B cell (primary cell): ENCODE results near the gene PLCD1. TPM values are rescaled to one million over a fixed set of nuclear protein-coding genes. Genes with fewer than 3 reads are reported as not detected.

Experiments
- ATAC-seq: fragments of 200-7000 bp; cut with Tn5 transposase; one replicate; pipeline ENCODE4 v1.10.0; 2021; ENCODE audit warnings: low read depth, mild to moderate bottlenecking, moderate number of reproducible peaks, moderate library complexity
- CTCF ChIA-PET: fragments of 350-600 bp; sonication (Branson Sonifier 250); formaldehyde crosslinking; loops from one replicate; lab custom pipeline; 2021; ENCODE audit warnings: antibody characterized with exemption, inconsistent platforms; lab: Charles Lee
- POLR2A ChIA-PET: fragments of 350-600 bp; sonication (Branson Sonifier 250); formaldehyde crosslinking; loops from one replicate; lab custom pipeline; 2021; ENCODE audit warnings: antibody characterized with exemption; lab: Charles Lee
- DNase-seq: peaks from one replicate; pipeline ENCODE4 v3.0.0; 2013
- H2AFZ ChIP-seq: 2 replicates; pipeline ENCODE4 v1.6.1; 2012; ENCODE audit warnings: mild to moderate bottlenecking, low read depth, low read length; ENCODE audit not compliant: insufficient read depth, poor library complexity, severe bottlenecking
- H3K27ac ChIP-seq, 2 donors: 1 replicate in 1 of 2; 2 replicates in 1 of 2; pipeline ENCODE4 v1.5.1; 2012 to 2013; ENCODE audit warnings: low read length in 2 of 2, mild to moderate bottlenecking in 2 of 2, moderate library complexity in 1 of 2
- H3K27me3 ChIP-seq, 4 experiments: fragments of 200-600 bp in 1 of 4; sonication (generic) in 1 of 4; replicated peaks in 1 of 4; 1 replicate in 2 of 4; 2 replicates in 2 of 4; pipeline versions ENCODE4 v1.6.1 to v1.7.0; 2013 to 2016; ENCODE audit warnings: low read length in 3 of 4, mild to moderate bottlenecking in 2 of 4, mixed read lengths in 1 of 4, moderate library complexity in 1 of 4; ENCODE audit not compliant: insufficient read depth in 4 of 4, control insufficient read depth in 3 of 4; ENCODE audit errors: control extremely low read depth in 1 of 4
- H3K36me3 ChIP-seq, 2 experiments: replicated peaks in 1 of 2; 1 replicate in 1 of 2; 2 replicates in 1 of 2; pipeline versions ENCODE4 v1.6.1 to v1.7.1; 2013; ENCODE audit warnings: low read length in 1 of 2; ENCODE audit not compliant: insufficient read depth in 2 of 2, control insufficient read depth in 1 of 2; ENCODE audit errors: control extremely low read depth in 1 of 2, extremely low read depth in 1 of 2
- H3K4me1 ChIP-seq, 2 donors: fragments of 200-600 bp in 1 of 2; sonication (generic) in 1 of 2; 1 replicate in 1 of 2; 2 replicates in 1 of 2; pipeline versions ENCODE4 v1.5.1 to v1.6.1; 2013 to 2017; ENCODE audit warnings: low read length in 2 of 2; ENCODE audit not compliant: control insufficient read depth in 2 of 2, insufficient read depth in 2 of 2
- H3K4me2 ChIP-seq: replicated peaks from 2 replicates; pipeline ENCODE3; 2012; ENCODE audit warnings: mild to moderate bottlenecking, low read depth, low read length; ENCODE audit not compliant: poor library complexity, severe bottlenecking
- H3K4me3 ChIP-seq, 5 experiments: fragments of 200-600 bp in 1 of 5; sonication (generic) in 1 of 5; 1 replicate in 3 of 5; 2 replicates in 2 of 5; pipeline versions ENCODE4 v1.5.1 to v1.7.0; 2011 to 2016; ENCODE audit warnings: low read length in 4 of 5, mild to moderate bottlenecking in 4 of 5, low read depth in 2 of 5, control low read depth in 1 of 5, moderate library complexity in 1 of 5; ENCODE audit not compliant: insufficient read depth in 1 of 5; ENCODE audit errors: control extremely low read depth in 1 of 5, extremely low read depth in 1 of 5
- H3K79me2 ChIP-seq: fragments of 200-600 bp; sonication (generic); one replicate; pipeline ENCODE4 v1.6.0; 2016; ENCODE audit warnings: low read length; ENCODE audit not compliant: control insufficient read depth, insufficient read depth
- H3K9ac ChIP-seq: fragments of 200-600 bp; sonication (generic); 2 replicates; pipeline ENCODE4 v1.6.1; 2017; ENCODE audit warnings: mild to moderate bottlenecking, low read length, moderate library complexity
- H3K9me3 ChIP-seq, 3 donors: one replicate each; pipeline versions ENCODE4 v1.6.1 to v1.7.1; 2013; ENCODE audit warnings: low read length in 2 of 3; ENCODE audit not compliant: control insufficient read depth in 2 of 3, insufficient read depth in 1 of 3; ENCODE audit errors: control extremely low read depth in 1 of 3
- H4K20me1 ChIP-seq: 2 replicates; pipeline ENCODE4 v1.6.0; 2012; ENCODE audit warnings: mild to moderate bottlenecking, low read length; ENCODE audit not compliant: insufficient read depth, control insufficient read depth, poor library complexity, severe bottlenecking
- H3K27ac Mint-ChIP-seq: one replicate; pipeline ENCODE4 v1.8.0; 2021; ENCODE audit warnings: mixed read lengths
- H3K27me3 Mint-ChIP-seq: one replicate; pipeline ENCODE4 v1.8.0; 2021; ENCODE audit warnings: mixed read lengths
- H3K4me1 Mint-ChIP-seq: one replicate; pipeline ENCODE4 v1.8.0; 2021; ENCODE audit warnings: mixed read lengths
- H3K4me3 Mint-ChIP-seq: one replicate; pipeline ENCODE4 v1.8.0; 2021; ENCODE audit warnings: mixed read lengths
- H3K9me3 Mint-ChIP-seq: one replicate; pipeline ENCODE4 v1.8.0; 2022; ENCODE audit warnings: mixed read lengths; ENCODE audit not compliant: insufficient read depth
- CTCF ChIP-seq: fragments of 200-600 bp; IDR thresholded peaks from one replicate; pipeline ENCODE4 v1.8.0; 2022; ENCODE audit warnings: antibody characterized with exemption, mild to moderate bottlenecking
- EZH2 ChIP-seq: IDR thresholded peaks from 2 replicates; pipeline ENCODE4 v1.6.1; 2012; ENCODE audit warnings: borderline replicate concordance, low read depth, mild to moderate bottlenecking, moderate library complexity, low read length; ENCODE audit not compliant: insufficient read depth, poor library complexity, severe bottlenecking
- WGBS: methylation state at CpG from one replicate; pipeline ENCODE4 v1.1.5; 2013; ENCODE audit warnings: missing lambda C conversion rate; ENCODE audit not compliant: insufficient coverage; 5-methylcytosine and 5-hydroxymethylcytosine counted together
- intact Hi-C: fragments of 100-400 bp; cut with micrococcal nuclease; formaldehyde crosslinking; loops from one replicate; pipeline ENCODE4 v1.10.0; 2022
- polyA plus RNA-seq: library from polyadenylated mRNA; depleted of rRNA; stranded (reverse); fragments of >200 nt; gene quantifications from 2 replicates; pipeline ENCODE4 v1.2.3, GENCODE V29; 2012
- total RNA-seq, 2 donors: library from RNA; stranded (reverse); fragments of 120-200 nt in 1 of 2; gene quantifications; 1 replicate in 1 of 2; 2 replicates in 1 of 2; pipeline versions ENCODE4 v1.2.3 to v1.2.4, GENCODE V29; 2013 to 2022

The PLCD1 gene
- total and polyA plus RNA-seq, 2 donors (not counting 1 experiment from before 2014, with no cell fraction given): 5.8 to 10.1 TPM

- Mint-ChIP-seq H3K4me3 (no peak overlapping the region), H3K9me3 (peaks cover 3% of the 10 kb centered on the region), H3K4me1 (no peaks in the 10 kb centered on the region), H3K27me3 (no peaks in the 10 kb centered on the region), H3K27ac (no peak overlapping the region)
- Histone ChIP-seq H3K36me3 (peaks cover 0 to 3% of the 10 kb centered on the region in 2 experiments), H3K79me2 (no peaks in the 10 kb centered on the region), H4K20me1 (no peaks in the 10 kb centered on the region), H3K4me3 (no peak overlapping the region), H3K4me1 (no peaks in the 10 kb centered on the region), H3K27ac (no peak overlapping the region), H3K4me2 (no peak overlapping the region), H2AFZ (no peak overlapping the region), H3K27me3 (no peaks in the 10 kb centered on the region), H3K9ac (no peak overlapping the region), H3K9me3 (peaks cover 0 to 16% (median 0%) of the 10 kb centered on the region in 3 donors)
- POLR2A ChIA-PET: no interaction called here
- CTCF ChIA-PET: no interaction called here
- TF ChIP-seq EZH2 (no peak), CTCF (no peak)
- intact Hi-C loops: no loop called here
- ATAC-seq: no peak
- WGBS: 79% methylated on average over 8 of the region's 9 CpGs
- DNase-seq: no peak
Measured at GRCh38 chr3:38017445-38018295, 11.8 kb downstream of the PLCD1 start.

GRCh38 chr3:38016847-38017444, 12.5 kb downstream of the PLCD1 start:
- TF ChIP-seq CTCF (no peak), EZH2 (no peak)
- WGBS: 72% methylated on average over 5 of the region's 6 CpGs
- Histone ChIP-seq H3K27ac (no peak overlapping the region), H3K9ac (no peak overlapping the region), H3K4me2 (no peak overlapping the region), H3K4me1 (no peaks in the 10 kb centered on the region), H2AFZ (no peak overlapping the region), H4K20me1 (no peaks in the 10 kb centered on the region), H3K4me3 (no peak overlapping the region), H3K27me3 (no peaks in the 10 kb centered on the region), H3K9me3 (peaks cover 0 to 16% (median 0%) of the 10 kb centered on the region in 3 donors), H3K79me2 (no peaks in the 10 kb centered on the region), H3K36me3 (peaks cover 0 to 3% of the 10 kb centered on the region in 2 experiments)
- ChIA-PET POLR2A (no interaction called here), CTCF (no interaction called here)
- Mint-ChIP-seq H3K4me1 (no peaks in the 10 kb centered on the region), H3K27ac (no peak overlapping the region), H3K9me3 (peaks cover 3% of the 10 kb centered on the region), H3K27me3 (no peaks in the 10 kb centered on the region), H3K4me3 (no peak overlapping the region)
- intact Hi-C loops: no loop called here
- no peak for ATAC-seq
- DNase-seq: no peak
